Tibial nerve (tissue), 4 donors: ENCODE measurements around the gene CEP44. TPM values are rescaled to one million over a fixed set of nuclear protein-coding genes. Genes with fewer than 3 reads are reported as not detected.
A peak's percentile ranks its signal among the peaks of the same experiment; 100 is the strongest.

Experiments used
- DNase-seq, 2 donors: peaks; one replicate each; pipeline ENCODE4 v3.0.0-alpha.2; 2019; ENCODE audit warnings: low spot score in 2 of 2
- H3K27ac ChIP-seq, 4 donors: fragments of 200-600 bp; sonication (generic) in 3 of 4; one replicate each; pipeline ENCODE4 v1.5.1; 2017 to 2019; ENCODE audit warnings: mild to moderate bottlenecking in 1 of 4
- H3K27me3 ChIP-seq, 2 donors: fragments of 200-600 bp; sonication (generic) in 1 of 2; one replicate each; pipeline versions ENCODE4 v1.5.1 to v1.6.0; 2017 to 2019
- H3K36me3 ChIP-seq, 3 donors: fragments of 200-600 bp; sonication (generic); one replicate each; pipeline ENCODE4 v1.5.1; 2018 to 2019
- H3K4me1 ChIP-seq, 4 donors: fragments of 200-600 bp; sonication (generic) in 3 of 4; one replicate each; pipeline ENCODE4 v1.5.1; 2017 to 2019
- H3K4me3 ChIP-seq, 4 donors: fragments of 200-600 bp; sonication (generic) in 3 of 4; one replicate each; pipeline ENCODE4 v1.5.1; 2017 to 2019; ENCODE audit warnings: mild to moderate bottlenecking in 1 of 4, moderate library complexity in 1 of 4
- H3K9me3 ChIP-seq, 4 donors: fragments of 200-600 bp; sonication (generic) in 3 of 4; one replicate each; pipeline ENCODE4 v1.5.1; 2017 to 2019
- EP300 ChIP-seq, 2 donors: sonication (generic); formaldehyde crosslinking; IDR thresholded peaks; one replicate each; pipeline ENCODE4 v1.6.1; 2017; ENCODE audit warnings: antibody characterized with exemption in 2 of 2, mild to moderate bottlenecking in 1 of 2
- POLR2A ChIP-seq, 2 donors: fragments of 450-650 bp; IDR thresholded peaks; one replicate each; pipeline ENCODE4 v1.6.1; 2017; ENCODE audit warnings: antibody characterized with exemption in 2 of 2, mild to moderate bottlenecking in 2 of 2, moderate library complexity in 2 of 2
- WGBS, 2 donors: methylation state at CpG; one replicate each; pipeline ENCODE4 v1.1.5; 2018; 5-methylcytosine and 5-hydroxymethylcytosine counted together
- total RNA-seq, 4 donors: library from RNA; depleted of rRNA; stranded (reverse); fragments of >200 nt; gene quantifications; one replicate each; pipeline ENCODE4 v1.1.0, GENCODE V29; 2016
- TF ChIP-seq, protein P1 (sequence below), 5 experiments: fragments of 200-600 bp in 3 of 5; fragments of 450-650 bp in 2 of 5; sonication (generic) in 3 of 5; IDR thresholded peaks; one replicate each; pipeline ENCODE4 v1.5.1; 2016 to 2019; ENCODE audit warnings: antibody characterized with exemption in 5 of 5, mild to moderate bottlenecking in 3 of 5, moderate library complexity in 2 of 5

CEP44 gene
- total RNA-seq, 4 donors from 2014 or later = 16.7 to 27.4 (median 21.5) TPM

GRCh38 chr4:174318829-174319764, 35.4 kb downstream of the CEP44 start:
- Histone ChIP-seq H3K4me1 (no peaks in the 10 kb centered on the region), H3K36me3 (peaks cover 0 to 22% (median 0%) of the 10 kb centered on the region in 3 donors), H3K27ac (no peak overlapping the region), H3K4me3 (no peak overlapping the region), H3K27me3 (no peaks in the 10 kb centered on the region), H3K9me3 (no peaks in the 10 kb centered on the region)
- WGBS, 2 donors = 72% methylated on average over 8 of the region's 8 CpGs
- TF ChIP-seq POLR2A (IDR thresholded peaks at IDR 0.05) = no peak
- TF ChIP-seq, protein P1, sequence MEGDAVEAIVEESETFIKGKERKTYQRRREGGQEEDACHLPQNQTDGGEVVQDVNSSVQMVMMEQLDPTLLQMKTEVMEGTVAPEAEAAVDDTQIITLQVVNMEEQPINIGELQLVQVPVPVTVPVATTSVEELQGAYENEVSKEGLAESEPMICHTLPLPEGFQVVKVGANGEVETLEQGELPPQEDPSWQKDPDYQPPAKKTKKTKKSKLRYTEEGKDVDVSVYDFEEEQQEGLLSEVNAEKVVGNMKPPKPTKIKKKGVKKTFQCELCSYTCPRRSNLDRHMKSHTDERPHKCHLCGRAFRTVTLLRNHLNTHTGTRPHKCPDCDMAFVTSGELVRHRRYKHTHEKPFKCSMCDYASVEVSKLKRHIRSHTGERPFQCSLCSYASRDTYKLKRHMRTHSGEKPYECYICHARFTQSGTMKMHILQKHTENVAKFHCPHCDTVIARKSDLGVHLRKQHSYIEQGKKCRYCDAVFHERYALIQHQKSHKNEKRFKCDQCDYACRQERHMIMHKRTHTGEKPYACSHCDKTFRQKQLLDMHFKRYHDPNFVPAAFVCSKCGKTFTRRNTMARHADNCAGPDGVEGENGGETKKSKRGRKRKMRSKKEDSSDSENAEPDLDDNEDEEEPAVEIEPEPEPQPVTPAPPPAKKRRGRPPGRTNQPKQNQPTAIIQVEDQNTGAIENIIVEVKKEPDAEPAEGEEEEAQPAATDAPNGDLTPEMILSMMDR (IDR thresholded peaks at IDR 0.05) = peak in 4 of 5 experiments; percentile 39 to 66 (median 54)
- TF ChIP-seq EP300 (IDR thresholded peaks at IDR 0.05) = no peak
- DNase-seq = no peak

GRCh38 chr4:174320494-174321199, 36.9 kb downstream of the CEP44 start:
- Histone ChIP-seq H3K36me3 (peaks cover 0 to 18% (median 0%) of the 10 kb centered on the region in 3 donors), H3K9me3 (no peaks in the 10 kb centered on the region), H3K27ac (no peak overlapping the region), H3K27me3 (no peaks in the 10 kb centered on the region), H3K4me1 (no peaks in the 10 kb centered on the region), H3K4me3 (no peak overlapping the region)
- DNase-seq = no peak
- 81 to 90% methylated on average over 5 of the region's 5 CpGs for WGBS, 2 donors
- no peak for TF ChIP-seq POLR2A (IDR thresholded peaks at IDR 0.05)
- no peak for TF ChIP-seq EP300 (IDR thresholded peaks at IDR 0.05)
- TF ChIP-seq, protein P1 (IDR thresholded peaks at IDR 0.05) = no peak

DNA sequence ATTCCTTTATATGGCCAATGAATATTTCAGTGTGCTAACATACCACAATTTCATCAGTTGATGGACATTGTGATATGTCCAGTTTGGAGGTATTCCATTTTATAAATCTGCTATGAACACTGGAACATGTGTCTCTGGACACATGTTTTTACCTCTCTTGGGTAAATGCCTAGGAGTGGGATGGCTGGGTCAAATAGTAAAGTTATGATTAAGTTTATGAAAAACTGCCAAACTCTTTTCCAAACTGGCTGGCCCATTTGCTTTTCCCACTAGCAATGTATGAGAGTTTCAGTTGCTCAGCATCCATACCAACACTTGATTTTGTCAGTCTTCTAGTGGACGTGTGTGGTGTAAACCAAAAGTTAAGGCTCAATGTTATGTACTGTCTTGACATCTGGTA, 40.5 kb downstream of the CEP44 start:
- no peak for DNase-seq
- no peaks in the 10 kb centered on the region for H3K4me1 ChIP-seq
- 85 to 87% methylated on average over 1 of the region's 1 CpG for WGBS, 2 donors
- H3K27me3 ChIP-seq = no peaks in the 10 kb centered on the region
- TF ChIP-seq, protein P1 (IDR thresholded peaks at IDR 0.05) = no peak
- TF ChIP-seq EP300 (IDR thresholded peaks at IDR 0.05) = no peak
- TF ChIP-seq POLR2A (IDR thresholded peaks at IDR 0.05) = no peak
- no peak overlapping the region for H3K4me3 ChIP-seq
- H3K27ac ChIP-seq = no peak overlapping the region
- no peaks in the 10 kb centered on the region for H3K9me3 ChIP-seq
- no peaks in the 10 kb centered on the region for H3K36me3 ChIP-seq

DNA sequence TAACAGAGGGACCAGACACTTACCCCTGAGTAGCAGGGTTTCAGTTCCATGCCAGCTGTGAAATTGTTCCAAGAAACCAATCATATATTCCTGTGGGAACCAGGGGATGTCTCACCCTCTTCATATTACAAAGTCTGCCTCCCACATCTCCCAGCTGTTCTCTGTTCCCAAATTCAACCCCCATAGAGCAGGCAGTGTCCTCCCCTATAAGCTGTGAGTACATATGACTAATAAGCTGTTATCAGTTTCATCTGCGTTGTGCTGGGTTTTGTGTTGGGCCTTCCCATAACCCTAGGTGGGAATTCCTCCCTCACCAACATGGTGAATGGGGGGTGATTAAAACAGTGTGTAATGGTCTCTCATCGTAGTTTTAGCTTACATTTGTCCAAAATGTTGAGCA, 41.0 kb downstream of the CEP44 start:
- H3K4me3 ChIP-seq = no peak overlapping the region
- no peaks in the 10 kb centered on the region for H3K9me3 ChIP-seq
- H3K4me1 ChIP-seq = no peaks in the 10 kb centered on the region
- DNase-seq = no peak
- H3K36me3 ChIP-seq = no peaks in the 10 kb centered on the region
- no peak overlapping the region for H3K27ac ChIP-seq
- H3K27me3 ChIP-seq = no peaks in the 10 kb centered on the region
- TF ChIP-seq POLR2A (IDR thresholded peaks at IDR 0.05) (no peak), EP300 (IDR thresholded peaks at IDR 0.05) (no peak)
- TF ChIP-seq, protein P1 (IDR thresholded peaks at IDR 0.05) = no peak
- WGBS, 2 donors = 92 to 93% methylated on average over 2 of the region's 2 CpGs
